Superior temporal gyrus (tissue), 1 donor: ENCODE results near the gene AREG.
"Not testable (repeated sequence)": the region's sequence is repeated elsewhere in the genome, so short reads cannot be mapped to it uniquely, and the experiment has no call there.

Experiments used
- DNase-seq: peaks from one replicate; pipeline ENCODE4 v3.0.0-alpha.2; 2016; ENCODE audit errors: extremely low spot score

Gene AREG, protein sequence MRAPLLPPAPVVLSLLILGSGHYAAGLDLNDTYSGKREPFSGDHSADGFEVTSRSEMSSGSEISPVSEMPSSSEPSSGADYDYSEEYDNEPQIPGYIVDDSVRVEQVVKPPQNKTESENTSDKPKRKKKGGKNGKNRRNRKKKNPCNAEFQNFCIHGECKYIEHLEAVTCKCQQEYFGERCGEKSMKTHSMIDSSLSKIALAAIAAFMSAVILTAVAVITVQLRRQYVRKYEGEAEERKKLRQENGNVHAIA

DNA sequence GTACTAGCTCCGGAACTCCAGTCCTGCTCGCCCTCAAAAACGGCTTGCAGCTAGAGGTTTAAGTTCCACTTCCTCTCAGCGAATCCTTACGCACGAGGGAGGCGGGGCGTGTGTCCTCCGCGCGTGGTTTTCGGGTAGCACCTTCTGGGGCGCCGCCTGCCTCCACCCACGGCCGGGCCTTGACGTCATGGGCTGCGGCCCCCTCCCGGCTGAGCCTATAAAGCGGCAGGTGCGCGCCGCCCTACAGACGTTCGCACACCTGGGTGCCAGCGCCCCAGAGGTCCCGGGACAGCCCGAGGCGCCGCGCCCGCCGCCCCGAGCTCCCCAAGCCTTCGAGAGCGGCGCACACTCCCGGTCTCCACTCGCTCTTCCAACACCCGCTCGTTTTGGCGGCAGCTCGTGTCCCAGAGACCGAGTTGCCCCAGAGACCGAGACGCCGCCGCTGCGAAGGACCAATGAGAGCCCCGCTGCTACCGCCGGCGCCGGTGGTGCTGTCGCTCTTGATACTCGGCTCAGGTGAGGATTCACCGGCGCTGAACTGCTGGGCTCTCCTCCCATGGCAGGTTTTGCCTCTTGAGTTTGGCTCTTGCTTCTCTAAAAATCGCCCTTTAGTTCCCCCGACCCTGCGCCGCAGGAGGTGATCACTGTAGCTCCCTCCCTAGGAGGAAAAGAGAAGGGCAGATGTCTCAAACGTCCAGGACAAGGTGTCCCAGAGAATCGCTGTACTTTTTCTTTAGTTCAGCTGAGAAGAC, at the start of gene AREG:
AREG (plus strand) TSS at position 246 of the 752 bp plus-strand sequence; CDS start at position 456, 210 bp downstream.
- no peak for DNase-seq

DNA sequence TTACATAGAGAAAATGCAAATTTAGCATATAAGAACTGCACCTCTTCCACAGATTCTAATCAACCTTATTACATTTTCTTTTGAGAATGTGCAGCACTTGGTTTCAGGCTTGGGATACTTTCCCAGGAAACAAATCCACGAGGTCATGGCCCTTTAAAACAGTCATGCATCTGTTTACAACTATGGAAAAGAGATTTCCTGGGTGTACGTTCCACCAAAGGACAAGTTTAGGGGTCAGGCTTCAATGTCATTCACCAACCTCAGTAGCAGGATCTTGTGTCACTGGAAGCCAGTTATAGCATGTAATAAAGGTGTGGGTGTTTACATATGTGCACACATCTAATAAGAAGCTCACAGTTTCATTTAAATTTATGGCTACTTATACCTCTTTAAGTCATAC, 49.3 kb upstream of the AREG start:
- no peak for DNase-seq

DNA sequence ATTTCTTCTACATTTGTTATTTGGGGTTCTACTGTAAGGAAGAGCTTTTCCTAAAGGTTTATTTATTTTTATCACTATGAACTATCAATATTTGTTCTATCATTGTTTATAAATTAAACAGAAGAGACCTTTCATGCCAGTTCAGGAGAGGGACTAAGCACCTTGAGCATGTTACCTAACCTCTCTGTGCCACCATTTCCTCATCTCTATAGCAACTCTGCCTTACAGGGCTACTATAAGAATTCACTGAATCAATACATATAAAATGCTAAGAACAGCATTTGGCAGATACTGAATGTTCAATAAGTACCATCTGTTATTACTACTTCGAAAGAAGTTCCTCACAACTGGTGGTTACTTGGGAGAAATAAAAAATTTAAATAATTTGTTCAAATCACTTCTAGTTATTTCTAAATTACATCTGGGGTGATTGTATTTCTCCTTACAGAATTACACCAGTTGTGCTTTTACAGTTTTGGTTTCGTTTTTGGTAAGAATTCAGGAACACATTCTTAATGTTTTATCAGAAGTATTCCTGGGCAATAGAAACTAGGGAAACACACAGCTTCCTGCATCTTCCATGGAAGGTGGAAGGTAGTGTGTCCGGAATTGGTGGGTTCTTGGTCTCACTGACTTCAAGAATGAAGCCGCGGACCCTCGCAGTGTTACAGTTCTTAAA, 47.0 kb upstream of the AREG start:
- DNase-seq = no peak

GRCh38 chr4:74398894-74399589, 45.9 kb upstream of the AREG start:
- DNase-seq = not testable (repeated sequence)

DNA sequence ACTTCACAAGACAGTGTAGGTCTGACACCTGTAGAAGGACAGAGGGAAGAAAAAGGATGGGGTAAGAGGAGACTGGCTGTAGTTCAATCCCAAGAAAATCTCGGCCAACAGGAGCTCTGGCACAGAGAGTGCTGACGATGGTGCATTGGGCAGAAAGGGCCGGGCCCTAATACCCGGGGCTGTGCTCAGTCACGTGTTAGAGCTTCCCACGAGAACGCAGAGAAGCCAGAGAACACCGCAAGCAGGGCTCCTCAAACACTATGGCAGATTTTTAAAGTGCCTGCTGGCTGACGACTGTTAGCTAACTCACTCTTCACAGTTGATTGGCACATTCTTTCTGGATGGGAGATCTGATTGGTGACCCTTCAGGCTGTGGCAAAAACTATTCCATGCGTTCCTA, 44.5 kb upstream of the AREG start:
- no peak for DNase-seq

- no peak for DNase-seq
Measured at GRCh38 chr4:74402692-74403456, 42.1 kb upstream of the AREG start.

- DNase-seq = no peak
Measured at GRCh38 chr4:74407891-74408290, 37.0 kb upstream of the AREG start.

DNA sequence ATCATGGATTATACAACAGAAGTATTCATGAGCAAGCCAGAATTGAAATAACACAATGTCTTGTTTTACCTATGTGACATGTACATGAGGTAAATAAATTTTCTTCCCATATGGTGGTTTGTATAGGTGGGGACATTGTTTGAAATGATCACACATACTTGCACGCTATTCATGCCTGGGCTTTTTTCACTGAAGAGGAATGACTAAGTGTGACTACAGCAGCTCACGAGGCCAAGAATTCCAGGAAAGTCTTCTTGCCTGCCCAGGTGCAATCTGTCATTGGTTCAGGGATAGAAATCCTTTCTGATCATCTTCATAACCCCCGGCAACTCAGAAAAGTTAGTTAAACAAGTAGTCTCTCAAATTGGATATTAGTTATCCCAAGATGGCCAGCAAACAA, 36.3 kb upstream of the AREG start:
- no peak for DNase-seq

DNA sequence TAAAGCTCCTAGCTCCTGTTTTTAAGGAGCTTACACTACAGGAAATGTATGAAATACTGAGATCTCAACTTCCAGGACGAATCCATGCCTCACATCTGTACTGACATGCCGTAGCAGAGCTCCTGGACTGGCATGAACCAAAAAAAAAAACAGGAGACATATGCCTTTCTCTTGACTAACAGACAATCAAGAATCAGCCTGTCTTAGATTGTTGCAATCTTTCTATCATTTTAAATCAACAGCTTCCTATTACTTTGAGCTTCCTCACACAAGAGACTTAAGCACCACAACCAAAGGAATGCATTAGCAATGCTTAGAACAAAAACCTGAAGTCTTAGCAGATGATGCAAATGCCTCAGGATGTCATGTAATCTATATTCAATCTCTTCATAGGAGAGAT, 34.7 kb upstream of the AREG start:
- DNase-seq = no peak

- no peak for DNase-seq
Measured at GRCh38 chr4:74412225-74412624, 32.7 kb upstream of the AREG start.

- DNase-seq = no peak
Measured at GRCh38 chr4:74413265-74413664, 31.7 kb upstream of the AREG start.

- DNase-seq = no peak
Measured at GRCh38 chr4:74414149-74414809, 30.7 kb upstream of the AREG start.

DNA sequence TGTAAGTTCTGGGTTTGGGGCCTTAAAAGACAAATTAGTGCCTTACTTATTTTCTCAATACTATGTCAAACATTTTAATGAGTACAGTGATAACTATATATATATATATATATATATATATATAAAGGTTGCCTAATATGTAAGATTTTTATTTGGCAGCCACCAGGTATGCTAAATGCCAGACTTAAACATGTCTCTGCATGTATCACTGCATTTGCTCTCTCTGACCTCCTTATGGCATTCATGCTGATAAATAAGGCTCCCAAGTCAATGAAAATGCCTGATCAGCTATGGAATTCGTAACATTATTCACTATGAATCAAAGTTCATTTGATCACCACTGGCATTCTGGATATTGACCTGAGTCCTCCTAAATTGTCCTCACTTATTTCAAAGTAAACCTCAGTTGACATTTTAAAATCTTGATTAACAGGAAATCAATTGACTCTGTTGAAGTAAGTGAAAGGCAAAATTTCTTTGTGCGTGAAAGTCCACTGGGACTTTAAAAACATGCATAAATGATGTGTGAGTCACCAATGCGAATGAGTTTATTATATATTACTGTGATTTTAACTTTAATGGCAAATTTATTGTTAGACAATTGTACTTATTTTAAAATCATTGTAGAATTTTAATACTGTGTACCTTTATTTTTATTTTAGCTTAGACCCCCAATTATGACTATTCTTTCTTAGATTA, 29.2 kb upstream of the AREG start:
- DNase-seq = no peak

DNA sequence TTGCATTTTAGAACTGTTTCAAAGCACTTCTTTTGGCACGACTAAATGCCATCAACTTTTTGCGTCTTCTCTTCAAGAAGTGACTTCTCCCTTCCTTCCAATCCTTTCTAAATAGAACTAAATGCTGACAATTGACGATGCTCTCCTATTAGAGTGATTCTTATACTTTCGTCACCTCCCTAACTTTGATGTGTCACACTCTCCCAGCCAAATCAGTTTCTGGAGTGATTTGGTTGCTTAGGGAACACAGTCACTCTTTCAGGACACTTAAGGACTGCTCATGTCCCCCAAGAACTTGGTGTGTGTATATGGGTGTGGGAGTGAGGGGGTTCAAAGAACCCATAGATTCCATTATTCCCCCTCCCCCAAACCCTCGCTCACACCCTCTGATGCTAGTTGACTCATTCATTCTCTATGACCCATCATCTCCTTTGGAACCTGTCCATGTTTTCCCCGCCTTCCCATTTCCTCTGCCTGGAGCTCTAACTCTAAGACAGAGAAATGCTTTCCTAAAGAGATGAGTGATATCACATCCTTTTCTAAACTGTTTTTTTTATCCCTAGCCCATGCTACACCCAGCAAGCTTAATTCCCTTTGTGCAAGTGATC, 26.8 kb upstream of the AREG start:
- no peak for DNase-seq

DNA sequence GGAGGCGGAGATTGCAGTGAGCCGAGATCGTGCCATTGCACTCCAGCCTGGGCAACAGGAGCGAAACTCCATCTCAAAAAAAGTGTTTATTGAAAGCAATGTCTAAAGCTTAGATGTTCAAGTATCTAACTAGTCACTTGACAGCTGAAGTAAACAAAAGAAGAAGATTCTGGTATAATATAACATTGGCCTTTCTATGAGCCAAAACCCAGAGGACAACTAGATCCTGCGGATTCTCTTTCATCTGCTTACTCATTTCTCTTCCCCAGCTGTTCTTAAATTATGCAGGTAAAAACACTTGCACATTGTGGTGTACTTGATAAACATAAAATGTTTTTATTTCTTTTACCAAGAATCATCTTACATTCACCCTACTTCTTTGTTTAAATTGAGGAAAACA, 24.1 kb upstream of the AREG start:
- no peak for DNase-seq

GRCh38 chr4:74423104-74423503, 21.8 kb upstream of the AREG start:
- no peak for DNase-seq

GRCh38 chr4:74424111-74424510, 20.8 kb upstream of the AREG start:
- no peak for DNase-seq

- DNase-seq = no peak
Measured at GRCh38 chr4:74426101-74426500, 18.8 kb upstream of the AREG start.

- DNase-seq = no peak
Measured at GRCh38 chr4:74428276-74428675, 16.7 kb upstream of the AREG start.
